Adipocyte (in vitro differentiated cells): ENCODE results near the gene ICAM4.
"Not testable (repeated sequence)": the region's sequence is repeated elsewhere in the genome, so short reads cannot be mapped to it uniquely, and the experiment has no call there.

Experiments
- DNase-seq: peaks from one replicate; pipeline ENCODE4 v3.0.0-alpha.2; 2015; ENCODE audit warnings: low read depth
- H3K27me3 ChIP-seq: replicated peaks from 2 replicates; pipeline ENCODE4 v1.7.0; 2013; ENCODE audit warnings: mild to moderate bottlenecking, low read length, moderate library complexity; ENCODE audit not compliant: control insufficient read depth, insufficient read depth
- H3K36me3 ChIP-seq: 2 replicates; pipeline ENCODE4 v1.7.0; 2013; ENCODE audit warnings: low read length, mild to moderate bottlenecking, moderate library complexity; ENCODE audit not compliant: control insufficient read depth, insufficient read depth, severe bottlenecking
- H3K4me1 ChIP-seq: 2 replicates; pipeline ENCODE4 v1.7.0; 2013; ENCODE audit warnings: mild to moderate bottlenecking, low read length, moderate library complexity; ENCODE audit not compliant: control insufficient read depth, insufficient read depth
- H3K4me3 ChIP-seq: 2 replicates; pipeline ENCODE4 v1.7.0; 2013; ENCODE audit warnings: mild to moderate bottlenecking, low read length, moderate library complexity
- H3K9ac ChIP-seq: 2 replicates; pipeline ENCODE4 v1.7.0; 2013; ENCODE audit warnings: mild to moderate bottlenecking, low read length, moderate library complexity
- H3K9me3 ChIP-seq: 2 replicates; pipeline ENCODE4 v1.7.0; 2013; ENCODE audit warnings: mild to moderate bottlenecking, low read length, moderate library complexity; ENCODE audit not compliant: control insufficient read depth

Gene ICAM4

GRCh38 chr19:10270616-10271394 is 15.9 kb upstream of the ICAM4 start, which contains the start of gene ICAM1:
TSS of gene ICAM1 (plus strand) at chr19:10271120. CDS start at chr19:10271160, 40 bp downstream.
- no peaks in the 10 kb centered on the region for H3K9me3 ChIP-seq
- no peaks in the 10 kb centered on the region for H3K27me3 ChIP-seq
- peak within 1 kb of the TSS; percentile 75 for H3K4me3 ChIP-seq
- DNase-seq, result peak; percentile 33
- no peaks in the 10 kb centered on the region for H3K36me3 ChIP-seq
- H3K9ac ChIP-seq, result peak within 1 kb of the TSS; percentile 73
- H3K4me1 ChIP-seq, result peaks cover 5% of the 10 kb centered on the region

- Histone ChIP-seq H3K9me3 (no peaks in the 10 kb centered on the region), H3K4me1 (peaks cover 5% of the 10 kb centered on the region), H3K27me3 (no peaks in the 10 kb centered on the region), H3K4me3 (peak overlapping the region; percentile 75), H3K36me3 (no peaks in the 10 kb centered on the region), H3K9ac (peak overlapping the region; percentile 73)
- no peak for DNase-seq
Observed at GRCh38 chr19:10271543-10272086, 15.1 kb upstream of the ICAM4 start.

GRCh38 chr19:10274589-10274988 is 12.2 kb upstream of the ICAM4 start:
- H3K27me3 ChIP-seq, result no peaks in the 10 kb centered on the region
- H3K9ac ChIP-seq, result no peak overlapping the region
- peaks cover 5% of the 10 kb centered on the region for H3K4me1 ChIP-seq
- DNase-seq, result no peak
- H3K4me3 ChIP-seq, result no peak overlapping the region
- no peaks in the 10 kb centered on the region for H3K36me3 ChIP-seq
- H3K9me3 ChIP-seq, result no peaks in the 10 kb centered on the region

- Histone ChIP-seq H3K27me3 (no peaks in the 10 kb centered on the region), H3K4me1 (no peaks in the 10 kb centered on the region), H3K4me3 (no peak overlapping the region), H3K36me3 (no peaks in the 10 kb centered on the region), H3K9me3 (no peaks in the 10 kb centered on the region), H3K9ac (no peak overlapping the region)
- DNase-seq, result no peak
Observed at GRCh38 chr19:10277795-10278589, 8.8 kb upstream of the ICAM4 start.

GRCh38 chr19:10278935-10279334 is 7.8 kb upstream of the ICAM4 start:
- H3K4me3 ChIP-seq, result no peak overlapping the region
- H3K9ac ChIP-seq, result no peak overlapping the region
- no peaks in the 10 kb centered on the region for H3K4me1 ChIP-seq
- H3K27me3 ChIP-seq, result no peaks in the 10 kb centered on the region
- H3K9me3 ChIP-seq, result no peaks in the 10 kb centered on the region
- DNase-seq, result no peak
- no peaks in the 10 kb centered on the region for H3K36me3 ChIP-seq

GRCh38 chr19:10279737-10280442 is 6.9 kb upstream of the ICAM4 start:
- no peak for DNase-seq
- no peaks in the 10 kb centered on the region for H3K27me3 ChIP-seq
- H3K9ac ChIP-seq, result no peak overlapping the region
- H3K4me1 ChIP-seq, result no peaks in the 10 kb centered on the region
- no peaks in the 10 kb centered on the region for H3K9me3 ChIP-seq
- H3K4me3 ChIP-seq, result no peak overlapping the region
- peaks cover 5% of the 10 kb centered on the region for H3K36me3 ChIP-seq

- not testable (repeated sequence) for H3K4me1 ChIP-seq, H3K4me3 ChIP-seq, H3K9ac ChIP-seq, H3K27me3 ChIP-seq, DNase-seq, H3K9me3 ChIP-seq
- peaks cover 13% of the 10 kb centered on the region for H3K36me3 ChIP-seq
Observed at GRCh38 chr19:10282043-10282442, 4.7 kb upstream of the ICAM4 start.

GRCh38 chr19:10283301-10284064 is 3.3 kb upstream of the ICAM4 start:
- DNase-seq, result no peak
- Histone ChIP-seq H3K4me3 (no peak overlapping the region), H3K4me1 (peaks cover 2% of the 10 kb centered on the region), H3K36me3 (peaks cover 13% of the 10 kb centered on the region), H3K27me3 (peaks cover 10% of the 10 kb centered on the region), H3K9ac (no peak overlapping the region), H3K9me3 (no peaks in the 10 kb centered on the region)

- no peak overlapping the region for H3K9ac ChIP-seq
- DNase-seq, result no peak
- no peaks in the 10 kb centered on the region for H3K9me3 ChIP-seq
- peaks cover 13% of the 10 kb centered on the region for H3K36me3 ChIP-seq
- H3K4me3 ChIP-seq, result no peak overlapping the region
- peaks cover 4% of the 10 kb centered on the region for H3K4me1 ChIP-seq
- peaks cover 18% of the 10 kb centered on the region for H3K27me3 ChIP-seq
Observed at GRCh38 chr19:10284065-10284959, 2.4 kb upstream of the ICAM4 start.

GRCh38 chr19:10284960-10285278 is 1.8 kb upstream of the ICAM4 start:
- DNase-seq, result no peak
- Histone ChIP-seq H3K27me3 (peaks cover 21% of the 10 kb centered on the region), H3K4me3 (no peak overlapping the region), H3K4me1 (peaks cover 4% of the 10 kb centered on the region), H3K36me3 (peaks cover 13% of the 10 kb centered on the region), H3K9ac (no peak overlapping the region), H3K9me3 (no peaks in the 10 kb centered on the region)
